ENCODE results near the gene MAP2K4. TPM values are rescaled to one million over a fixed set of nuclear protein-coding genes. Genes with fewer than 3 reads are reported as not detected.

MAP2K4 gene
- total and polyA plus RNA-seq, 2 of the 8 experiments (the other 6 are each of a cell fraction or from before 2014, with no cell fraction given) = 14.2 to 37.3 TPM

- TF ChIP-seq POU5F1 (IDR thresholded peaks at IDR 0.05; ENCODE audit: low read depth, low read length) = no peak
- no peak for TF ChIP-seq E2F6 (IDR thresholded peaks at IDR 0.05)
- TF ChIP-seq MAX (IDR thresholded peaks at IDR 0.05) = no peak
- TF ChIP-seq SP4 (IDR thresholded peaks at IDR 0.05; ENCODE audit: low read length) = no peak
- TF ChIP-seq YY1 (IDR thresholded peaks at IDR 0.05; ENCODE audit: low read depth, low read length) = no peak
- no peak for TF ChIP-seq CTCF (IDR thresholded peaks at IDR 0.05; ENCODE audit: control extremely low read depth in 1 of 3, insufficient read depth in 1 of 3, low read depth in 1 of 3, low read length in 3 of 3)
These were observed 78.7 kb downstream of the MAP2K4 start (continued) for GRCh38 chr17:12099412-12099811.
